Hematopoietic multipotent progenitor cell treated with erythropoietin and hydrocortisone succinate and interleukin-3 and kit ligand, for 17 days (in vitro differentiated cells): ENCODE measurements around the gene WASF3.
"Not testable (repeated sequence)": the region's sequence is repeated elsewhere in the genome, so short reads cannot be mapped to it uniquely, and the experiment has no call there.

ENCODE experiments used
- DNase-seq: peaks from one replicate; pipeline ENCODE4 v3.0.0-alpha.2; 2015; ENCODE audit warnings: low spot score

Gene WASF3

GRCh38 chr13:26718872-26719271 is 161.4 kb downstream of the WASF3 start:
- DNase-seq = no peak

- peak; percentile 7 for DNase-seq
Observed at GRCh38 chr13:26719356-26719945, 162.0 kb downstream of the WASF3 start.

- no peak for DNase-seq
Observed at GRCh38 chr13:26721251-26722121, 164.0 kb downstream of the WASF3 start.

GRCh38 chr13:26722321-26722720 is 164.8 kb downstream of the WASF3 start:
- DNase-seq = no peak

- not testable (repeated sequence) for DNase-seq
Observed at GRCh38 chr13:26723620-26724019, 166.1 kb downstream of the WASF3 start.

- no peak for DNase-seq
Observed at GRCh38 chr13:26726684-26727083, 169.2 kb downstream of the WASF3 start.

- DNase-seq = no peak
Observed at GRCh38 chr13:26727122-26727521, 169.6 kb downstream of the WASF3 start.

GRCh38 chr13:26727633-26728032 is 170.2 kb downstream of the WASF3 start:
- no peak for DNase-seq

- no peak for DNase-seq
Observed at GRCh38 chr13:26735677-26736076, 178.2 kb downstream of the WASF3 start.
